Fibroblast of lung (primary cell): ENCODE measurements around the gene TMPRSS11A. TPM values are rescaled to one million over a fixed set of nuclear protein-coding genes. Genes with fewer than 3 reads are reported as not detected.
A peak's percentile ranks its signal among the peaks of the same experiment; 100 is the strongest.

ENCODE experiments used
- DNase-seq, 2 donors: peaks; one replicate each; pipeline versions ENCODE4 v3.0.0 to v3.0.0-alpha.2; 2010; ENCODE audit warnings: low read depth in 2 of 2
- H2AFZ ChIP-seq: 2 replicates; pipeline ENCODE4 v1.5.1; 2012; ENCODE audit warnings: low read length, control low read depth, inconsistent platforms
- H3K27ac ChIP-seq: 2 replicates; pipeline ENCODE4 v1.5.1; 2011; ENCODE audit warnings: low read length, control low read depth; ENCODE audit not compliant: insufficient read depth
- H3K27me3 ChIP-seq: 2 replicates; pipeline ENCODE4 v1.5.1; 2011; ENCODE audit warnings: mild to moderate bottlenecking, low read length; ENCODE audit not compliant: control insufficient read depth, insufficient read depth
- H3K36me3 ChIP-seq: 2 replicates; pipeline ENCODE4 v1.5.1; 2011; ENCODE audit warnings: low read length; ENCODE audit not compliant: control insufficient read depth, insufficient read depth
- H3K4me1 ChIP-seq: 2 replicates; pipeline ENCODE4 v1.5.1; 2011; ENCODE audit warnings: low read length; ENCODE audit not compliant: control insufficient read depth, insufficient read depth; ENCODE audit errors: extremely low read depth
- H3K4me2 ChIP-seq: 2 replicates; pipeline ENCODE4 v1.5.1; 2011; ENCODE audit warnings: low read length, control low read depth; ENCODE audit not compliant: insufficient read depth; ENCODE audit errors: extremely low read depth
- H3K4me3 ChIP-seq, 4 experiments: fragments of 200-600 bp in 1 of 4; sonication (generic) in 1 of 4; replicated peaks in 1 of 4; 2 replicates each; pipeline ENCODE4 v1.5.1; 2011 to 2016; ENCODE audit warnings: low read length in 4 of 4, low read depth in 3 of 4, mild to moderate bottlenecking in 3 of 4, control low read depth in 2 of 4, inconsistent platforms in 1 of 4, mixed read lengths in 1 of 4; ENCODE audit not compliant: insufficient read depth in 1 of 4; ENCODE audit errors: control extremely low read depth in 1 of 4
- H3K79me2 ChIP-seq: 2 replicates; pipeline ENCODE4 v1.5.1; 2012; ENCODE audit warnings: mild to moderate bottlenecking, low read length, inconsistent platforms; ENCODE audit not compliant: control insufficient read depth, insufficient read depth
- H3K9ac ChIP-seq: 2 replicates; pipeline ENCODE4 v1.5.1; 2011; ENCODE audit warnings: mild to moderate bottlenecking, low read length, control low read depth; ENCODE audit not compliant: insufficient read depth
- H3K9me3 ChIP-seq: 2 replicates; pipeline ENCODE4 v1.5.1; 2012; ENCODE audit warnings: low read depth, low read length; ENCODE audit not compliant: control insufficient read depth, insufficient read depth
- H4K20me1 ChIP-seq: 2 replicates; pipeline ENCODE4 v1.5.1; 2011; ENCODE audit warnings: low read length; ENCODE audit not compliant: control insufficient read depth, insufficient read depth; ENCODE audit errors: extremely low read depth
- CTCF ChIP-seq, 2 donors: IDR thresholded peaks in 1 of 2; conservative IDR thresholded peaks in 1 of 2; 1 replicate in 1 of 2; 2 replicates in 1 of 2; pipeline ENCODE4 v1.5.1; 2011 to 2012; ENCODE audit warnings: low read length in 2 of 2, control low read depth in 1 of 2, inconsistent platforms in 1 of 2, low read depth in 1 of 2, mild to moderate bottlenecking in 1 of 2
- EZH2 ChIP-seq: IDR thresholded peaks from 2 replicates; pipeline ENCODE4 v1.5.1; 2012; ENCODE audit warnings: low read length, control low read depth, mild to moderate bottlenecking; ENCODE audit errors: missing control alignments
- polyA minus RNA-seq: library from RNA; depleted of rRNA, polyadenylated mRNA; stranded (reverse); fragments of >200 nt; gene quantifications from 2 replicates; pipeline ENCODE4 v1.2.3, GENCODE V29; 2011; ENCODE audit warnings: low replicate concordance
- polyA plus RNA-seq, 2 donors: library from polyadenylated mRNA; depleted of rRNA in 1 of 2; stranded (reverse) in 1 of 2; unstranded in 1 of 2; fragments of >200 nt; gene quantifications; 2 replicates each; pipeline ENCODE4 v1.2.1, GENCODE V29; 2011 to 2012; ENCODE audit warnings: missing spikeins in 1 of 2
- total RNA-seq: library from RNA; depleted of rRNA; stranded (reverse); fragments of >200 nt; gene quantifications from 2 replicates; pipeline ENCODE4 v1.2.1, GENCODE V29; 2014

The TMPRSS11A gene
- total RNA-seq (not detected in 2 replicates), polyA plus RNA-seq (not detected in 2 replicates), polyA minus RNA-seq (not detected in 2 replicates)
- not detected in 2 replicates for polyA plus RNA-seq (2012)

- Histone ChIP-seq H3K4me1 (no peaks in the 10 kb centered on the region), H3K79me2 (no peaks in the 10 kb centered on the region), H3K36me3 (no peaks in the 10 kb centered on the region), H3K4me3 (no peak within 1 kb of the TSS), H3K27ac (no peak within 1 kb of the TSS), H3K4me2 (no peak within 1 kb of the TSS), H3K9me3 (no peaks in the 10 kb centered on the region), H4K20me1 (no peaks in the 10 kb centered on the region), H2AFZ (no peak within 1 kb of the TSS), H3K27me3 (no peaks in the 10 kb centered on the region), H3K9ac (no peak within 1 kb of the TSS)
- TF ChIP-seq EZH2 (no peak), CTCF (conservative IDR thresholded peaks at IDR 0.05 in 1 of 2, IDR thresholded peaks at IDR 0.05 in 1 of 2; ENCODE audit: low read depth in 1 of 2, low read length in 2 of 2) (no peak)
- DNase-seq, result no peak
Measured at GRCh38 chr4:67963356-67963755, at the start of gene TMPRSS11A. Gene TMPRSS11A, minus strand, starts transcription at chr4:67963493. Its CDS starts 100 bp downstream, at chr4:67963393.

- H4K20me1 ChIP-seq, result no peaks in the 10 kb centered on the region
Measured at GRCh38 chr4:68011684-68012083, 48.4 kb upstream of the TMPRSS11A start.

GRCh38 chr4:68002906-68003305, 39.6 kb upstream of the TMPRSS11A start:
- H2AFZ ChIP-seq, result no peak overlapping the region
- H3K4me2 ChIP-seq, result no peak overlapping the region
- H3K9me3 ChIP-seq, result no peaks in the 10 kb centered on the region
- no peaks in the 10 kb centered on the region for H3K27me3 ChIP-seq
- H3K27ac ChIP-seq, result no peak overlapping the region
- DNase-seq, result no peak
- TF ChIP-seq CTCF (conservative IDR thresholded peaks at IDR 0.05 in 1 of 2, IDR thresholded peaks at IDR 0.05 in 1 of 2; ENCODE audit: low read depth in 1 of 2, low read length in 2 of 2), result no peak
- TF ChIP-seq EZH2, result no peak
- no peaks in the 10 kb centered on the region for H3K4me1 ChIP-seq
- H3K4me3 ChIP-seq, result no peak overlapping the region
- no peaks in the 10 kb centered on the region for H4K20me1 ChIP-seq
- H3K9ac ChIP-seq, result no peak overlapping the region
- no peaks in the 10 kb centered on the region for H3K36me3 ChIP-seq
- H3K79me2 ChIP-seq, result no peaks in the 10 kb centered on the region

More at GRCh38 chr4:68011684-68012083, 48.4 kb upstream of the TMPRSS11A start:
- Histone ChIP-seq H3K9me3 (no peaks in the 10 kb centered on the region), H3K36me3 (no peaks in the 10 kb centered on the region), H3K4me1 (no peaks in the 10 kb centered on the region), H3K27me3 (no peaks in the 10 kb centered on the region), H3K9ac (no peak overlapping the region), H3K4me2 (no peak overlapping the region), H3K27ac (no peak overlapping the region), H2AFZ (no peak overlapping the region), H3K4me3 (no peak overlapping the region), H3K79me2 (no peaks in the 10 kb centered on the region)
- DNase-seq, result peak in 1 of 2 donors; percentile 42
- no peak for TF ChIP-seq EZH2
- no peak for TF ChIP-seq CTCF (conservative IDR thresholded peaks at IDR 0.05 in 1 of 2, IDR thresholded peaks at IDR 0.05 in 1 of 2; ENCODE audit: low read depth in 1 of 2, low read length in 2 of 2)
